PC-9 (cell line): Measurements from ENCODE around the gene SIPA1.

Source experiments
- CTCF ChIP-seq: fragments of 200-600 bp; sonication (generic); conservative IDR thresholded peaks from 2 replicates; pipeline ENCODE4 v1.6.1; 2017; ENCODE audit warnings: mixed run types, antibody characterized with exemption, mild to moderate bottlenecking, moderate library complexity
- EZH2 ChIP-seq: fragments of 200-600 bp; sonication (generic); IDR thresholded peaks from 2 replicates; pipeline ENCODE4 v1.8.0; 2017; ENCODE audit warnings: antibody characterized with exemption, low read depth

- TF ChIP-seq CTCF, result no peak
- no peak for TF ChIP-seq EZH2
Measured at GRCh38 chr11:65685981-65686380, 48.1 kb downstream of the SIPA1 start.
